MCF 10A (cell line): ENCODE results near the gene P2RX2. TPM values are rescaled to one million over a fixed set of nuclear protein-coding genes. Genes with fewer than 3 reads are reported as not detected.

Experiments used
- BruUV-seq: library from RNA; stranded (reverse); fragments of 400-500 nt; replicated peaks from 2 replicates; lab custom pipeline; 2021; lab: Mats Ljungman, UMichigan
- CTCF ChIA-PET: fragments of 300-600 bp; sonication (Branson Sonifier 250); formaldehyde crosslinking; extraction: SDS; loops from one replicate; lab custom pipeline; 2021; ENCODE audit warnings: antibody characterized with exemption, inconsistent platforms; lab: Yijun Ruan, JAX
- POLR2A ChIA-PET: fragments of 300-600, 350-650 bp; sonication (Branson Sonifier 250); formaldehyde crosslinking; extraction: SDS; loops from one replicate; lab custom pipeline; 2020; ENCODE audit warnings: antibody characterized with exemption, inconsistent platforms; lab: Yijun Ruan, JAX
- DNase-seq: peaks from one replicate; pipeline ENCODE4 v3.0.0-alpha.2; 2018; ENCODE audit not compliant: unreplicated experiment
- H3K27ac Mint-ChIP-seq: one replicate; pipeline ENCODE4 v1.8.0; 2022; ENCODE audit warnings: mild to moderate bottlenecking, low read depth, mixed read lengths; ENCODE audit not compliant: unreplicated experiment
- H3K27me3 Mint-ChIP-seq: one replicate; pipeline ENCODE4 v1.8.0; 2022; ENCODE audit warnings: mixed read lengths; ENCODE audit not compliant: insufficient read depth, unreplicated experiment
- H3K36me3 Mint-ChIP-seq: one replicate; pipeline ENCODE4 v1.8.0; 2022; ENCODE audit warnings: mild to moderate bottlenecking, moderate library complexity, mixed read lengths; ENCODE audit not compliant: insufficient read depth, unreplicated experiment
- H3K4me1 Mint-ChIP-seq: one replicate; pipeline ENCODE4 v1.8.0; 2022; ENCODE audit warnings: mixed read lengths; ENCODE audit not compliant: insufficient read depth, unreplicated experiment
- H3K4me3 Mint-ChIP-seq: one replicate; pipeline ENCODE4 v1.8.0; 2022; ENCODE audit warnings: mild to moderate bottlenecking, moderate library complexity, mixed read lengths; ENCODE audit not compliant: unreplicated experiment
- H3K9me3 Mint-ChIP-seq: one replicate; pipeline ENCODE4 v1.8.0; 2022; ENCODE audit warnings: mixed read lengths; ENCODE audit not compliant: unreplicated experiment
- intact Hi-C: fragments of 100-400 bp; cut with micrococcal nuclease; formaldehyde crosslinking; loops from 2 replicates; pipeline ENCODE4 v1.14.1; 2022
- total RNA-seq: library from RNA; stranded (reverse); gene quantifications from 2 replicates; pipeline ENCODE4 v1.2.3, GENCODE V29; 2022
- TF ChIP-seq, protein P1 (sequence below): fragments of 200-600 bp; IDR thresholded peaks from one replicate; pipeline ENCODE4 v1.8.0; 2022; ENCODE audit warnings: antibody characterized with exemption, mild to moderate bottlenecking; ENCODE audit not compliant: unreplicated experiment

P2RX2 gene
- total RNA-seq, 1 experiment from 2014 or later = not detected

DNA sequence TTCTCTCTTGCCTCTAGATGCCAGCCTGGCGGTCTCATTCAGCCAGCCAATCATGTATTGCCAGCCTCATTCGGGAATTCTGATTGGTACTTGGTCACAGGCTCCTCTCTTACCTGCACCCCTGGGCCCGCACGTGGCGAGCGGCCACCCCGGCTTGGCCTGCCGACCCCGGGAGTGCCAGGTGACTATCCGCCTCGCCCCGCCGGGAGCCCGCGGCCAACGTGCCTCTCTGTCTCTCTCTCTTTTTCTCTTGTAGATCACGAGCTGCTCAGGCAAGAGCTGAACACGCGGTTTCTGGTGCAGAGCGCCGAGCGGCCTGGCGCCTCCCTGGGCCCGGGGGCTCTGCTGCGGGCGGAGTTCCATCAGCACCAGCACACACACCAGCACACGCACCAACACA is 47.5 kb upstream of the P2RX2 start:
- H3K4me3 Mint-ChIP-seq = no peak overlapping the region
- TF ChIP-seq, protein P1, sequence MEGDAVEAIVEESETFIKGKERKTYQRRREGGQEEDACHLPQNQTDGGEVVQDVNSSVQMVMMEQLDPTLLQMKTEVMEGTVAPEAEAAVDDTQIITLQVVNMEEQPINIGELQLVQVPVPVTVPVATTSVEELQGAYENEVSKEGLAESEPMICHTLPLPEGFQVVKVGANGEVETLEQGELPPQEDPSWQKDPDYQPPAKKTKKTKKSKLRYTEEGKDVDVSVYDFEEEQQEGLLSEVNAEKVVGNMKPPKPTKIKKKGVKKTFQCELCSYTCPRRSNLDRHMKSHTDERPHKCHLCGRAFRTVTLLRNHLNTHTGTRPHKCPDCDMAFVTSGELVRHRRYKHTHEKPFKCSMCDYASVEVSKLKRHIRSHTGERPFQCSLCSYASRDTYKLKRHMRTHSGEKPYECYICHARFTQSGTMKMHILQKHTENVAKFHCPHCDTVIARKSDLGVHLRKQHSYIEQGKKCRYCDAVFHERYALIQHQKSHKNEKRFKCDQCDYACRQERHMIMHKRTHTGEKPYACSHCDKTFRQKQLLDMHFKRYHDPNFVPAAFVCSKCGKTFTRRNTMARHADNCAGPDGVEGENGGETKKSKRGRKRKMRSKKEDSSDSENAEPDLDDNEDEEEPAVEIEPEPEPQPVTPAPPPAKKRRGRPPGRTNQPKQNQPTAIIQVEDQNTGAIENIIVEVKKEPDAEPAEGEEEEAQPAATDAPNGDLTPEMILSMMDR = no peak
- H3K9me3 Mint-ChIP-seq = no peaks in the 10 kb centered on the region
- no peaks in the 10 kb centered on the region for H3K4me1 Mint-ChIP-seq
- DNase-seq = no peak
- H3K27me3 Mint-ChIP-seq = no peaks in the 10 kb centered on the region
- ChIA-PET POLR2A (no interaction called here), CTCF (interaction anchor here (0.5 to 1.0 kb wide), 2 partner anchors 10 to 409 kb away, joined by 3 to 6 read pairs; no protein-coding TSS in a partner anchor)
- intact Hi-C loops = no loop called here
- BruUV-seq = no TSS peak
- H3K27ac Mint-ChIP-seq = no peak overlapping the region
- peaks cover 27% of the 10 kb centered on the region for H3K36me3 Mint-ChIP-seq

DNA sequence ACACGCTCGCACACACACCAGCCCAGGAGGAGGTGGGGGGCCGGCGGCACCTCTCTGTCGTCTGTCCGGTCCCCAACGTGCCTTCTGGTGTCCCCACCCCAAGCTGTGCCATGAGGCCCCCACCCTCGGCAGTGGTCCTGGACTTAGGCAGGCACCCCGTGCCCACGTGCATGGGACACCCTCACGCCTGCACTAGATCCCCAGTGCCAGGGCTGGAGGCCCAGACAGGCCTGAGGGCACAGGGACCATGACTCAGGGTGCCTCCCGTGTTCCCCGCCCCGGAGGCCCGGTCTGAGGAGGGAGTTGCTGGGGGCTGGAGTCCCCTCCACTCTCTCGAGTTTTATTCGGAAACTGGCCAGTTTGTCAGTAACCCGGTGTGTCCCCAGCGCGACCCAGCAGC is 47.0 kb upstream of the P2RX2 start:
- ChIA-PET CTCF (interaction anchor here (0.5 to 1.0 kb wide), 2 partner anchors 11 to 409 kb away, joined by 3 to 6 read pairs; no protein-coding TSS in a partner anchor), POLR2A (interaction anchor here (0.5 kb wide), 1 partner anchor 676 kb away, joined by 4 read pairs; no protein-coding TSS in a partner anchor)
- no TSS peak for BruUV-seq
- Mint-ChIP-seq H3K4me3 (no peak overlapping the region), H3K27ac (no peak overlapping the region), H3K36me3 (peaks cover 25% of the 10 kb centered on the region), H3K27me3 (no peaks in the 10 kb centered on the region), H3K4me1 (no peaks in the 10 kb centered on the region), H3K9me3 (no peaks in the 10 kb centered on the region)
- TF ChIP-seq, protein P1 = no peak
- intact Hi-C loops = no loop called here
- no peak for DNase-seq

DNA sequence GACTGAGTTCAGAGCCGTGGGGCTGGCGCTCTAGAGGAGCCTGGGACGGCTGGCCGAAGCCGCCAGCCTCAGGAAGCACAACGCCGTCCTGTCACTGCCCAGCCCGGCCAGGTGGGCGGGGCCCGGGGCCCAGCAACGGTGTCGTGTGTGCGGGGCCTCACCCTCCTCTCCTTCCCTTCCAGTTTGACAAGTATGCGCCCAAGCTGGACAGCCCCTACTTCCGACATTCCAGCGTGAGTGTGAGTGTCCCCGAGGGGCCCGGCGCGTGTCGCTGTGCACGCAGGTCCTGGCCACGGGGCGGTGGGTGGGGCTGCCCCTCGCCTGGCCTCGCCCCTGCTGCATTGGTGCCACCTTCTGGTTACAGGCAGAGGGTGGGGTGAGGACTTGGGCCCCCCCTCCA is 46.5 kb upstream of the P2RX2 start:
- intact Hi-C loops = no loop called here
- TF ChIP-seq, protein P1 = no peak
- no peak for DNase-seq
- Mint-ChIP-seq H3K4me3 (no peak overlapping the region), H3K27ac (no peak overlapping the region), H3K36me3 (peaks cover 25% of the 10 kb centered on the region), H3K4me1 (no peaks in the 10 kb centered on the region), H3K27me3 (no peaks in the 10 kb centered on the region), H3K9me3 (no peaks in the 10 kb centered on the region)
- POLR2A ChIA-PET = interaction anchor here (0.5 kb wide), 1 partner anchor 676 kb away, joined by 4 read pairs; no protein-coding TSS in a partner anchor
- no TSS peak for BruUV-seq
- CTCF ChIA-PET = no interaction called here

DNA sequence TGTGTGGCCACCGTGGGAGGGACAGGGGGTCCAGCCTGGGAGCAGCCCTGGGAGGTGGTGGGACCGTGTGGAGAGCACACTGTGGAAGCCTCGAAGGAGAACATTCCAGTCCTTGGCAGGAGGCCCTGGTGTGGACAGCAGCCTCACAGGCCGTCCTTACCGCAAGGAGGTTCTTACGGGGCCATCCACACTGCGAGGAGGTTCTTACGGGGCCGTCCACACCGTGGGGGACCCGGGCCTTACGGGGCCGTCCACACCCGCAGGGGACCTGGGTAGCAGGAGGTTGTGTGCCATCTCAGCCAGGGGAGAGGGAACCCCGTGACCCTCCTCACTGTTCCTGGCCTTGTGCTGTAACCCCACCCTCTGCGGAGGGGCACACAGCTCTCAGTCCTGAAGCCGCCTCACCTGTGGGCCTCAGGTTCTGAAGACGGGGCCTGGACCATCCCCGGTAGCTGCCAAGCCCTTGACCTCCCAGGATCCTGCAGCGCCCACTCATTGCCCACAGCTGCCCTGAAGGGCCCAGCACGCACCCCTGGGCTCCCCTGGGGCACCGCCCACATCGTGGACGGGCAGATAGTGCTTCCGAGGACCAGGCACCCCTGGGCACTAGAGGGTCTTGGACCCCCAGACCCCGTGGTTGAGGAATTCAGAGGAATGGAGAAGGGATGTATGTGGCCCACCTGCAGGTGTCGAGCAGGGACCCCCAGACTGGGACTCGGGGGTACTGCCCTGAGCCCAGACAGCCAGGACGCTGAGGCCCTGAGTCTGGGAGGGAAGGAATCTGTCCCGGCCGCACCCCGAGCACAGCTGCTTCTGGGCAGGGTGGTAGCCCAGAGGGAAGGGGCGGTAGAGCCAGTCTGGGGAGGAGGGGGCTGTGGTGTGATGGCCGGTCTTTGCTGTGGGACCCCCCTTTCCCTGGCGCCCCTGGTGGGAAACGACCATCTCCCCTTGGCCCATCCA is 45.5 kb upstream of the P2RX2 start:
- intact Hi-C loops = no loop called here
- H3K4me1 Mint-ChIP-seq = no peaks in the 10 kb centered on the region
- BruUV-seq = no TSS peak
- ChIA-PET POLR2A (no interaction called here), CTCF (no interaction called here)
- no peak overlapping the region for H3K4me3 Mint-ChIP-seq
- no peak overlapping the region for H3K27ac Mint-ChIP-seq
- peaks cover 25% of the 10 kb centered on the region for H3K36me3 Mint-ChIP-seq
- DNase-seq = no peak
- TF ChIP-seq, protein P1 = no peak
- no peaks in the 10 kb centered on the region for H3K9me3 Mint-ChIP-seq
- no peaks in the 10 kb centered on the region for H3K27me3 Mint-ChIP-seq
